GM19324 (cell line): ENCODE measurements around the gene CDH11.

Experiments
- ATAC-seq: cut with Tn5 transposase; IDR thresholded peaks from one replicate; pipeline ENCODE4 v1.9.1; 2021; ENCODE audit warnings: mild to moderate bottlenecking, moderate library complexity; ENCODE audit not compliant: unreplicated experiment, low FRiP score

Gene CDH11

GRCh38 chr16:64991001-64991400 is 130.9 kb downstream of the CDH11 start:
- no peak for ATAC-seq

- ATAC-seq, result no peak
Observed at GRCh38 chr16:64990101-64990500, 131.8 kb downstream of the CDH11 start.

GRCh38 chr16:64989050-64989449 is 132.8 kb downstream of the CDH11 start:
- ATAC-seq, result no peak

GRCh38 chr16:64983963-64984362 is 137.9 kb downstream of the CDH11 start:
- ATAC-seq, result no peak

GRCh38 chr16:64983231-64983630 is 138.6 kb downstream of the CDH11 start:
- no peak for ATAC-seq

GRCh38 chr16:64982581-64982980 is 139.3 kb downstream of the CDH11 start:
- no peak for ATAC-seq

- no peak for ATAC-seq
Observed at GRCh38 chr16:64981568-64982281, 140.1 kb downstream of the CDH11 start.

- no peak for ATAC-seq
Observed at GRCh38 chr16:64977206-64977920, 144.5 kb downstream of the CDH11 start.

- no peak for ATAC-seq
Observed at GRCh38 chr16:64975821-64976220, 146.0 kb downstream of the CDH11 start.

GRCh38 chr16:64974381-64974780 is 147.5 kb downstream of the CDH11 start:
- no peak for ATAC-seq

- ATAC-seq, result no peak
Observed at GRCh38 chr16:64973171-64973570, 148.7 kb downstream of the CDH11 start.

- no peak for ATAC-seq
Observed at GRCh38 chr16:64971171-64971570, 150.7 kb downstream of the CDH11 start.

- ATAC-seq, result no peak
Observed at GRCh38 chr16:64969221-64969620, 152.6 kb downstream of the CDH11 start.

GRCh38 chr16:64968539-64968938 is 153.3 kb downstream of the CDH11 start:
- ATAC-seq, result no peak

- no peak for ATAC-seq
Observed at GRCh38 chr16:64964126-64964540, 157.7 kb downstream of the CDH11 start.

GRCh38 chr16:64962786-64963185 is 159.1 kb downstream of the CDH11 start:
- ATAC-seq, result no peak

GRCh38 chr16:64957246-64957645 is 164.6 kb downstream of the CDH11 start:
- no peak for ATAC-seq

- no peak for ATAC-seq
Observed at GRCh38 chr16:64952177-64952576, 169.7 kb downstream of the CDH11 start.

GRCh38 chr16:64951193-64951592 is 170.7 kb downstream of the CDH11 start:
- no peak for ATAC-seq

- no peak for ATAC-seq
Observed at GRCh38 chr16:64950731-64951130, 171.1 kb downstream of the CDH11 start.

GRCh38 chr16:64950262-64950661 is 171.6 kb downstream of the CDH11 start:
- no peak for ATAC-seq

GRCh38 chr16:64948056-64948455 is 173.8 kb downstream of the CDH11 start:
- ATAC-seq, result no peak
